ENCODE measurements around the gene EML4.

- TF ChIP-seq USF2 (IDR thresholded peaks at IDR 0.05; ENCODE audit: borderline replicate concordance, low read depth, low read length) (no peak), ZNF207 (IDR thresholded peaks at IDR 0.05; ENCODE audit: borderline replicate concordance) (no peak), CTCF (IDR thresholded peaks at IDR 0.05 in 2 of 3, conservative IDR thresholded peaks at IDR 0.05 in 1 of 3; ENCODE audit: control insufficient read depth in 2 of 3, extremely low read depth in 1 of 3, insufficient read depth in 1 of 3, low read depth in 3 of 3, low read length in 3 of 3) (no peak), GABPA (IDR thresholded peaks at IDR 0.05; ENCODE audit: low read depth) (no peak), SP1 (IDR thresholded peaks at IDR 0.05; ENCODE audit: low read depth, low read length) (no peak), REST (IDR thresholded peaks at IDR 0.05; ENCODE audit: low read depth, low read length) (no peak), TCF7 (IDR thresholded peaks at IDR 0.05; ENCODE audit: borderline replicate concordance) (no peak), TCF3 (IDR thresholded peaks at IDR 0.05; ENCODE audit: borderline replicate concordance, insufficient read depth, low read depth, low read length) (no peak), MXI1 (IDR thresholded peaks at IDR 0.05; ENCODE audit: low read depth, low read length) (no peak)
Observed at GRCh38 chr2:42353792-42354429, 184.8 kb downstream of the EML4 start.
